K562 (cell line): ENCODE results near the gene FCHO2. TPM values are rescaled to one million over a fixed set of nuclear protein-coding genes. Genes with fewer than 3 reads are reported as not detected.
A peak's percentile ranks its signal among the peaks of the same experiment; 100 is the strongest.

Experiments
- ATAC-seq: fragments of 200-7000 bp; cut with Tn5 transposase; 3 replicates; pipeline ENCODE4 v1.9.1; 2020; ENCODE audit warnings: moderate library complexity
- Bru-seq: library from RNA; stranded (reverse); fragments of 400-500 nt; gene quantifications from one replicate; lab custom pipeline; 2021; lab: Mats Ljungman, UMichigan
- BruChase-seq, 2 experiments: library from RNA; stranded (reverse); fragments of 400-500 nt; gene quantifications; one replicate each; lab custom pipeline; 2021; lab: Mats Ljungman, UMichigan
- BruUV-seq: library from RNA; stranded (reverse); fragments of 400-500 nt; replicated peaks from 2 replicates; lab custom pipeline; 2021; lab: Mats Ljungman, UMichigan
- CTCF ChIA-PET: fragments of 300-600 bp; formaldehyde crosslinking; extraction: SDS; loops from one replicate; lab custom pipeline; 2021; ENCODE audit warnings: low intra/inter-chr PET ratio; lab: Yijun Ruan, JAX
- POLR2A ChIA-PET: fragments of 300-600, 350-650 bp; sonication (Branson Sonifier 250); formaldehyde crosslinking; extraction: SDS; loops from one replicate; lab custom pipeline; 2021; ENCODE audit warnings: antibody characterized with exemption, inconsistent platforms; lab: Yijun Ruan, JAX
- DNase-seq, 4 experiments: peaks; one replicate each; pipeline versions ENCODE4 v3.0.0 to v3.0.0-alpha.2; 2011 to 2018; ENCODE audit warnings: low spot score in 3 of 4, mixed read lengths in 3 of 4; ENCODE audit errors: extremely low read depth in 1 of 4
- FAIRE-seq: peaks from 2 replicates; lab custom pipeline; 2011; peaks lifted over from hg19 to GRCh38; lab: Jason Lieb, UNC
- H2AFZ ChIP-seq: 2 replicates; pipeline ENCODE4 v1.6.0; 2011; ENCODE audit warnings: low read depth, low read length, control low read depth, inconsistent platforms
- H3K27ac ChIP-seq: fragments of 200-600 bp; 3 replicates; pipeline ENCODE4 v1.8.0; 2011; ENCODE audit warnings: low read depth, mild to moderate bottlenecking, control low read depth, inconsistent platforms, low read length, moderate library complexity, mixed read lengths; ENCODE audit errors: extremely low read depth
- H3K27me3 ChIP-seq, 2 experiments: fragments of 300-600 bp in 1 of 2; 2 replicates in 1 of 2; 3 replicates in 1 of 2; pipeline versions ENCODE4 v1.6.0 to v1.8.0; 2011; ENCODE audit warnings: inconsistent platforms in 2 of 2, low read length in 2 of 2, mild to moderate bottlenecking in 1 of 2, mixed read lengths in 1 of 2, moderate library complexity in 1 of 2; ENCODE audit not compliant: control insufficient read depth in 2 of 2, insufficient read depth in 2 of 2
- H3K36me3 ChIP-seq: fragments of 300-600 bp; 3 replicates; pipeline ENCODE4 v1.8.0; 2011; ENCODE audit warnings: mild to moderate bottlenecking, low read length, inconsistent platforms; ENCODE audit not compliant: control insufficient read depth, insufficient read depth
- H3K4me1 ChIP-seq, 2 experiments: fragments of 200-600 bp in 1 of 2; replicated peaks in 1 of 2; 2 replicates in 1 of 2; 3 replicates in 1 of 2; pipeline versions ENCODE4 v1.5.1 to v1.8.0; 2011; ENCODE audit warnings: inconsistent platforms in 2 of 2, low read length in 2 of 2, mild to moderate bottlenecking in 1 of 2, mixed read lengths in 1 of 2, moderate library complexity in 1 of 2; ENCODE audit not compliant: control insufficient read depth in 2 of 2, insufficient read depth in 2 of 2
- H3K4me2 ChIP-seq: 2 replicates; pipeline ENCODE4 v1.6.1; 2011; ENCODE audit warnings: low read length, control low read depth, inconsistent platforms, mixed read lengths; ENCODE audit not compliant: insufficient read depth
- H3K4me3 ChIP-seq: fragments of 200-600 bp; sonication (generic), shearing (Covaris generic); 2 replicates; pipeline ENCODE4 v1.5.1; 2016; ENCODE audit warnings: control low read depth, inconsistent platforms
- H3K79me2 ChIP-seq: fragments of 200-600 bp; 3 replicates; pipeline ENCODE4 v1.8.0; 2011; ENCODE audit warnings: low read length, inconsistent platforms; ENCODE audit not compliant: control insufficient read depth, insufficient read depth
- H3K9ac ChIP-seq, 2 experiments: 2 replicates each; pipeline versions ENCODE4 v1.6.0 to v1.6.1; 2011; ENCODE audit warnings: low read depth in 2 of 2, low read length in 2 of 2, control low read depth in 1 of 2, inconsistent platforms in 1 of 2, mild to moderate bottlenecking in 1 of 2, mixed read lengths in 1 of 2; ENCODE audit not compliant: insufficient read depth in 1 of 2
- H3K9me1 ChIP-seq: one replicate; pipeline ENCODE4 v1.6.0; 2011; ENCODE audit warnings: inconsistent platforms, mild to moderate bottlenecking, low read length, moderate library complexity; ENCODE audit not compliant: control insufficient read depth, insufficient read depth
- H3K9me3 ChIP-seq: replicated peaks from 2 replicates; pipeline ENCODE4 v1.5.1; 2011; ENCODE audit warnings: low read depth, low read length, inconsistent platforms; ENCODE audit not compliant: control insufficient read depth, insufficient read depth
- H4K20me1 ChIP-seq: replicated peaks from 2 replicates; pipeline ENCODE4 v1.6.1; 2011; ENCODE audit warnings: low read length, inconsistent platforms, mixed read lengths; ENCODE audit not compliant: control insufficient read depth, insufficient read depth
- CREM ChIP-seq: IDR thresholded peaks from 2 replicates; pipeline ENCODE4 v1.6.1; 2014; ENCODE audit warnings: antibody characterized with exemption, low read depth
- HCFC1 ChIP-seq: IDR thresholded peaks from 2 replicates; pipeline ENCODE4 v1.6.1; 2012; ENCODE audit warnings: low read depth, low read length, improper control_type of control experiment
- POLR3A ChIP-seq: IDR thresholded peaks from 2 replicates; pipeline ENCODE4 v1.6.1; 2011; ENCODE audit warnings: borderline replicate concordance, mild to moderate bottlenecking, moderate library complexity; ENCODE audit not compliant: insufficient read length, insufficient read depth; ENCODE audit errors: extremely low read depth
- SMARCC2 ChIP-seq: fragments of 450-650 bp; IDR thresholded peaks from 2 replicates; pipeline ENCODE4 v1.6.1; 2017; ENCODE audit warnings: antibody characterized with exemption, moderate library complexity, mild to moderate bottlenecking, low read depth
- ZNF12 ChIP-seq: sonication (generic); formaldehyde crosslinking; IDR thresholded peaks from 2 replicates; pipeline ENCODE4 v1.4.0; 2020; ENCODE audit warnings: mild to moderate bottlenecking, missing genetic modification reagents
- WGBS: fragments of 100-300 bp; shearing (Covaris generic); methylation state at CpG from one replicate; pipeline ENCODE4 v1.1.6; 2016; ENCODE audit warnings: low coverage, mixed read lengths; ENCODE audit not compliant: insufficient coverage; ENCODE audit errors: missing lambda C conversion rate; 5-methylcytosine and 5-hydroxymethylcytosine counted together
- in situ Hi-C: fragments of 300-500 bp; cut with MboI; formaldehyde crosslinking; loops from 4 replicates; pipeline ENCODE4 v1.15.0; 2018; ENCODE audit warnings: inconsistent platforms, mixed read lengths
- intact Hi-C: fragments of 100-400 bp; cut with micrococcal nuclease; formaldehyde crosslinking; loops from 2 replicates; pipeline ENCODE4 v1.14.2; 2022
- long read RNA-seq, 3 experiments: library from polyadenylated mRNA in 2 of 3; library from RNA in 1 of 3; unstranded in 2 of 3; stranded (forward) in 1 of 3; transcript quantifications; one replicate each; pipeline ENCODE4 v2.0.0, GENCODE V29; 2019 to 2022
- polyA minus RNA-seq, 3 experiments: library from RNA; depleted of rRNA, polyadenylated mRNA; stranded (reverse); fragments of >200 nt; gene quantifications; 2 replicates each; pipeline ENCODE4 v1.2.3, GENCODE V29; 2011
- polyA plus RNA-seq, 8 experiments: library from polyadenylated mRNA; depleted of rRNA in 4 of 8; stranded (reverse) in 5 of 8; unstranded in 3 of 8; fragments of >200 nt; fragmentation: Nextera tagmentation in 2 of 8; fragmentation: Illumina TruSeq in 1 of 8; extraction: Ambion mirVana in 2 of 8; extraction: Trizol in 1 of 8; gene quantifications; 2 replicates each; pipeline versions ENCODE4 v1.2.1 to v1.2.3, GENCODE V29; 2011 to 2014; ENCODE audit warnings: inconsistent platforms in 1 of 8, missing spikeins in 1 of 8
- total RNA-seq, 7 experiments: library from RNA; depleted of rRNA in 6 of 7; stranded (reverse); fragments of >200 nt in 6 of 7; fragmentation: Illumina TruSeq in 2 of 7; extraction: Trizol in 2 of 7; gene quantifications; 2 replicates each; pipeline versions ENCODE4 v1.2.1 to v1.2.3, GENCODE V29; 2011 to 2021; ENCODE audit warnings: low replicate concordance in 1 of 7
- TF ChIP-seq, protein P1 (sequence below): fragments of 250-450 bp; sonication (Bioruptor Pico); IDR thresholded peaks from 2 replicates; pipeline ENCODE4 v1.8.0; 2021; ENCODE audit warnings: mild to moderate bottlenecking, moderate library complexity
- TF ChIP-seq, protein P2 (sequence below): sonication (generic); formaldehyde crosslinking; IDR thresholded peaks from 2 replicates; pipeline ENCODE4 v1.8.1; 2023; ENCODE audit warnings: mild to moderate bottlenecking, missing genetic modification reagents, moderate library complexity

FCHO2 gene, protein sequence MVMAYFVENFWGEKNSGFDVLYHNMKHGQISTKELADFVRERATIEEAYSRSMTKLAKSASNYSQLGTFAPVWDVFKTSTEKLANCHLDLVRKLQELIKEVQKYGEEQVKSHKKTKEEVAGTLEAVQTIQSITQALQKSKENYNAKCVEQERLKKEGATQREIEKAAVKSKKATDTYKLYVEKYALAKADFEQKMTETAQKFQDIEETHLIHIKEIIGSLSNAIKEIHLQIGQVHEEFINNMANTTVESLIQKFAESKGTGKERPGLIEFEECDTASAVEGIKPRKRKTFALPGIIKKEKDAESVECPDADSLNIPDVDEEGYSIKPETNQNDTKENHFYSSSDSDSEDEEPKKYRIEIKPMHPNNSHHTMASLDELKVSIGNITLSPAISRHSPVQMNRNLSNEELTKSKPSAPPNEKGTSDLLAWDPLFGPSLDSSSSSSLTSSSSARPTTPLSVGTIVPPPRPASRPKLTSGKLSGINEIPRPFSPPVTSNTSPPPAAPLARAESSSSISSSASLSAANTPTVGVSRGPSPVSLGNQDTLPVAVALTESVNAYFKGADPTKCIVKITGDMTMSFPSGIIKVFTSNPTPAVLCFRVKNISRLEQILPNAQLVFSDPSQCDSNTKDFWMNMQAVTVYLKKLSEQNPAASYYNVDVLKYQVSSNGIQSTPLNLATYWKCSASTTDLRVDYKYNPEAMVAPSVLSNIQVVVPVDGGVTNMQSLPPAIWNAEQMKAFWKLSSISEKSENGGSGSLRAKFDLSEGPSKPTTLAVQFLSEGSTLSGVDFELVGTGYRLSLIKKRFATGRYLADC
- 11.0 and 47.8 TPM in 2 replicates for total RNA-seq (2011; cell fraction: chromatin; rRNA removed; ENCODE audit: low replicate concordance)
- total RNA-seq (2011; cell fraction: nucleolus; rRNA removed): 3.8 and 7.4 TPM in 2 replicates
- total RNA-seq (2011; cell fraction: nucleoplasm; rRNA removed): 12.0 and 16.2 TPM in 2 replicates
- total RNA-seq (2014; rRNA removed) (3.9 and 6.5 TPM in 2 replicates), total RNA-seq (2014; rRNA removed; fragmentation: Illumina TruSeq; extraction: Trizol) (9.1 and 11.0 TPM in 2 replicates), total RNA-seq (2015; rRNA removed; fragmentation: Illumina TruSeq; extraction: Trizol) (6.9 and 8.3 TPM in 2 replicates), total RNA-seq (2021) (12.2 and 12.4 TPM in 2 replicates), polyA plus RNA-seq (2011; rRNA removed) (12.2 and 13.4 TPM in 2 replicates), polyA plus RNA-seq (2014; fragmentation: Illumina TruSeq; extraction: Trizol) (6.5 and 9.6 TPM in 2 replicates), polyA plus RNA-seq (2014; fragmentation: Nextera tagmentation; extraction: Ambion mirVana) (1 to 10 TPM; 4.4 to 5.1 TPM), polyA plus RNA-seq (2014; rRNA removed) (5.4 and 5.5 TPM in 2 replicates), polyA minus RNA-seq (2011; rRNA and poly(A)+ RNA removed) (19.8 and 25.5 TPM in 2 replicates), Bru-seq, nascent RNA (percentile 77 among the genes with signal in this experiment), BruChase-seq, experiment 1, labeled RNA remaining after a 2-hour chase (percentile 86 among the genes with signal in this experiment), BruChase-seq, experiment 2, labeled RNA remaining after a 6-hour chase (percentile 86 among the genes with signal in this experiment)
- 6.9 and 8.6 TPM in 2 replicates for polyA plus RNA-seq (2011; cell fraction: cytosol; rRNA removed)
- polyA plus RNA-seq (2011; cell fraction: nucleus; rRNA removed): 30.3 and 31.1 TPM in 2 replicates
- 5.6 and 6.0 TPM in 2 replicates for polyA plus RNA-seq (2012)
- polyA minus RNA-seq (2011; cell fraction: cytosol; rRNA and poly(A)+ RNA removed): 11.5 and 15.2 TPM in 2 replicates
- polyA minus RNA-seq (2011; cell fraction: nucleus; rRNA and poly(A)+ RNA removed): 12.1 and 17.8 TPM in 2 replicates
- long read RNA-seq, experiment 1, partial matches to known transcripts: 6 of 13 reads
- long read RNA-seq, experiment 1, other reads (novel, unspliced or antisense): 7 of 13 reads
- long read RNA-seq, experiment 2, partial matches to known transcripts: 0 of 2 reads
- long read RNA-seq, experiment 2, other reads (novel, unspliced or antisense): 2 of 2 reads
- long read RNA-seq, experiment 3, partial matches to known transcripts: 1 of 2 reads
- long read RNA-seq, experiment 3, other reads (novel, unspliced or antisense): 1 of 2 reads

DNA sequence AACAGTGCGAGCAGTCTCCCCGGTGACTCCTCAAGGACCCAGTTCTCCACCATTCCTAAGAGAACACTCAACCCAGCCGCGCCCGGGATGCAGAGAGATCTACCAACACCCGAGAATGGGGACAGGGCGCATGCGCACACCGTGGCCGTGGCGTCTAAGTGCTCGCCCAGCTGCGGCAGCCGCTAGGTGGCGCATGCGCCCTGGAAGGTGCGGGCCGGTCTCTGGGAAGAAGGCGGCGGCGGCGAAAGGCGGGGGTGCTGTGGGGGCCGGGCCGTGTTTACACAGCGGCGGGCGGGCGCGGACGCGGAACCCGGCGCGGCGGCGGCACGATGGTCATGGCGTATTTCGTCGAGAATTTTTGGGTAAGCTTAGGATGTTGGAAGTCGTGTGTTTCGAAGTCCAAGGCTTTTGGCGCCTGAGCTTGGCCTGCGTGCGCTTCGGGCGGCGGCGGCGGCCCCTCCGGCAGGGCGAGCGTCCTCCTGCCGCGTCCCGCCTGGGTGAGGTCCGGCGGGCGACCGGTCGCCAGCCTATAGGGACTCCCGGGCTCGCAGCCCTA is at the start of gene FCHO2:
FCHO2 (plus strand) TSS at position 274 of the 556 bp plus-strand sequence; CDS start at position 330, 56 bp downstream.
- Histone ChIP-seq H2AFZ (peak within 1 kb of the TSS; percentile 94), H3K4me3 (peak within 1 kb of the TSS; percentile 77), H3K4me1 (peaks cover 19 to 28% of the 10 kb centered on the region in 2 experiments), H3K27ac (peak within 1 kb of the TSS; percentile 96), H3K36me3 (peaks cover 4% of the 10 kb centered on the region; the same call in 2 of the 3 replicates), H3K79me2 (peaks cover 68% of the 10 kb centered on the region), H3K9ac (peak within 1 kb of the TSS; percentile 94), H3K4me2 (peak within 1 kb of the TSS; percentile 95), H3K9me1 (no peaks in the 10 kb centered on the region), H3K9me3 (no peaks in the 10 kb centered on the region), H4K20me1 (no peaks in the 10 kb centered on the region), H3K27me3 (no peaks in the 10 kb centered on the region)
- ChIA-PET POLR2A (interaction anchor here (0.5 to 1.3 kb wide), 5 partner anchors 11 to 159 kb away, joined by 3 to 5 read pairs (median 4); partner anchors contain the start of gene TNPO1), CTCF (no interaction called here)
- peak; percentile 97 to 98 (median 97) for DNase-seq
- peak; percentile 86 for ATAC-seq
- WGBS: under 1% methylated on average over 32 of the region's 64 CpGs
- peak; percentile 87 for FAIRE-seq
- intact Hi-C loops: no loop called here
- BruUV-seq: no TSS peak
- in situ Hi-C loops: no loop called here
- TF ChIP-seq POLR3A: no peak
- no peak for TF ChIP-seq SMARCC2
- TF ChIP-seq CREM: peak; percentile 70
- TF ChIP-seq ZNF12 (CRISPR knock-in tag): 0 out of 2 replicates have a peak, but pooled peaks have one; percentile 20
- peak; percentile 49; the same call in 1 of the 2 replicates for TF ChIP-seq HCFC1
- TF ChIP-seq, protein P1, sequence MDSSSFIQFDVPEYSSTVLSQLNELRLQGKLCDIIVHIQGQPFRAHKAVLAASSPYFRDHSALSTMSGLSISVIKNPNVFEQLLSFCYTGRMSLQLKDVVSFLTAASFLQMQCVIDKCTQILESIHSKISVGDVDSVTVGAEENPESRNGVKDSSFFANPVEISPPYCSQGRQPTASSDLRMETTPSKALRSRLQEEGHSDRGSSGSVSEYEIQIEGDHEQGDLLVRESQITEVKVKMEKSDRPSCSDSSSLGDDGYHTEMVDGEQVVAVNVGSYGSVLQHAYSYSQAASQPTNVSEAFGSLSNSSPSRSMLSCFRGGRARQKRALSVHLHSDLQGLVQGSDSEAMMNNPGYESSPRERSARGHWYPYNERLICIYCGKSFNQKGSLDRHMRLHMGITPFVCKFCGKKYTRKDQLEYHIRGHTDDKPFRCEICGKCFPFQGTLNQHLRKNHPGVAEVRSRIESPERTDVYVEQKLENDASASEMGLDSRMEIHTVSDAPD: no peak
- TF ChIP-seq, protein P2, sequence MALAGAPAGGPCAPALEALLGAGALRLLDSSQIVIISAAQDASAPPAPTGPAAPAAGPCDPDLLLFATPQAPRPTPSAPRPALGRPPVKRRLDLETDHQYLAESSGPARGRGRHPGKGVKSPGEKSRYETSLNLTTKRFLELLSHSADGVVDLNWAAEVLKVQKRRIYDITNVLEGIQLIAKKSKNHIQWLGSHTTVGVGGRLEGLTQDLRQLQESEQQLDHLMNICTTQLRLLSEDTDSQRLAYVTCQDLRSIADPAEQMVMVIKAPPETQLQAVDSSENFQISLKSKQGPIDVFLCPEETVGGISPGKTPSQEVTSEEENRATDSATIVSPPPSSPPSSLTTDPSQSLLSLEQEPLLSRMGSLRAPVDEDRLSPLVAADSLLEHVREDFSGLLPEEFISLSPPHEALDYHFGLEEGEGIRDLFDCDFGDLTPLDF (CRISPR knock-in tag): no peak
